Parathyroid adenoma (tissue), 2 donors: ENCODE data around the gene LRCOL1.

Experiments used
- H2AFZ ChIP-seq: fragments of 300-600 bp; sonication (generic); one replicate; pipeline ENCODE4 v1.7.0; 2017; ENCODE audit warnings: antibody characterized with exemption, mild to moderate bottlenecking
- H3K27ac ChIP-seq: fragments of 300-600 bp; sonication (generic); one replicate; pipeline ENCODE4 v1.7.0; 2017
- H3K27me3 ChIP-seq: fragments of 300-600 bp; sonication (generic); one replicate; pipeline ENCODE4 v1.7.0; 2017; ENCODE audit warnings: low read length; ENCODE audit not compliant: control insufficient read depth, insufficient read depth
- H3K36me3 ChIP-seq: fragments of 300-600 bp; sonication (generic); one replicate; pipeline ENCODE4 v1.7.0; 2017; ENCODE audit warnings: low read length; ENCODE audit not compliant: control insufficient read depth, insufficient read depth
- H3K4me1 ChIP-seq: fragments of 300-600 bp; sonication (generic); one replicate; pipeline ENCODE4 v1.7.0; 2017; ENCODE audit warnings: control low read depth
- H3K4me2 ChIP-seq: fragments of 300-600 bp; sonication (generic); one replicate; pipeline ENCODE4 v1.7.0; 2017; ENCODE audit warnings: low read length
- H3K4me3 ChIP-seq: fragments of 300-600 bp; sonication (generic); one replicate; pipeline ENCODE4 v1.7.0; 2017; ENCODE audit warnings: low read depth, low read length
- H3K79me2 ChIP-seq: fragments of 300-600 bp; sonication (generic); one replicate; pipeline ENCODE4 v1.7.0; 2017; ENCODE audit warnings: control low read depth
- H3K9ac ChIP-seq: fragments of 300-600 bp; sonication (generic); one replicate; pipeline ENCODE4 v1.7.0; 2017; ENCODE audit warnings: mild to moderate bottlenecking
- H3K9me3 ChIP-seq: fragments of 300-600 bp; sonication (generic); one replicate; pipeline ENCODE4 v1.7.0; 2017; ENCODE audit warnings: low read length; ENCODE audit not compliant: control insufficient read depth
- CTCF ChIP-seq: fragments of 300-600 bp; sonication (generic); IDR thresholded peaks from one replicate; pipeline ENCODE4 v1.7.0; 2017; ENCODE audit warnings: antibody characterized with exemption, mild to moderate bottlenecking
- donor health status: primary hyperparathyroidism.

The LRCOL1 gene

GRCh38 chr12:132648616-132649225, 38.3 kb upstream of the LRCOL1 start:
- Histone ChIP-seq H3K79me2 (no peaks in the 10 kb centered on the region), H3K4me1 (no peaks in the 10 kb centered on the region), H3K36me3 (no peaks in the 10 kb centered on the region), H3K27me3 (no peaks in the 10 kb centered on the region), H3K4me3 (no peak overlapping the region), H3K9me3 (no peaks in the 10 kb centered on the region), H3K9ac (no peak overlapping the region), H2AFZ (no peak overlapping the region), H3K4me2 (no peak overlapping the region), H3K27ac (no peak overlapping the region)
- TF ChIP-seq CTCF: no peak

GRCh38 chr12:132647858-132648257, 37.5 kb upstream of the LRCOL1 start:
- H3K27ac ChIP-seq: no peak overlapping the region
- no peak overlapping the region for H3K9ac ChIP-seq
- H3K4me1 ChIP-seq: no peaks in the 10 kb centered on the region
- no peaks in the 10 kb centered on the region for H3K27me3 ChIP-seq
- H3K9me3 ChIP-seq: no peaks in the 10 kb centered on the region
- no peak for TF ChIP-seq CTCF
- no peak overlapping the region for H3K4me3 ChIP-seq
- no peak overlapping the region for H3K4me2 ChIP-seq
- H3K79me2 ChIP-seq: no peaks in the 10 kb centered on the region
- no peaks in the 10 kb centered on the region for H3K36me3 ChIP-seq
- no peak overlapping the region for H2AFZ ChIP-seq

- H3K4me3 ChIP-seq: no peak overlapping the region
- no peak overlapping the region for H2AFZ ChIP-seq
- H3K9ac ChIP-seq: no peak overlapping the region
- no peaks in the 10 kb centered on the region for H3K27me3 ChIP-seq
- H3K4me1 ChIP-seq: no peaks in the 10 kb centered on the region
- no peaks in the 10 kb centered on the region for H3K9me3 ChIP-seq
- no peaks in the 10 kb centered on the region for H3K36me3 ChIP-seq
- no peaks in the 10 kb centered on the region for H3K79me2 ChIP-seq
- H3K27ac ChIP-seq: no peak overlapping the region
- no peak overlapping the region for H3K4me2 ChIP-seq
- TF ChIP-seq CTCF: no peak
Measured at GRCh38 chr12:132646850-132647249, 36.5 kb upstream of the LRCOL1 start.

GRCh38 chr12:132642846-132643835, 32.8 kb upstream of the LRCOL1 start:
- Histone ChIP-seq H3K27me3 (no peaks in the 10 kb centered on the region), H3K4me1 (no peaks in the 10 kb centered on the region), H3K4me3 (no peak overlapping the region), H3K9ac (no peak overlapping the region), H3K27ac (no peak overlapping the region), H3K4me2 (no peak overlapping the region), H2AFZ (no peak overlapping the region), H3K79me2 (no peaks in the 10 kb centered on the region), H3K36me3 (no peaks in the 10 kb centered on the region), H3K9me3 (no peaks in the 10 kb centered on the region)
- TF ChIP-seq CTCF: no peak
